T47D (cell line): ENCODE results near the gene ARMC5.
"Not testable (repeated sequence)": the region's sequence is repeated elsewhere in the genome, so short reads cannot be mapped to it uniquely, and the experiment has no call there.

Source experiments
- DNase-seq, 2 experiments: peaks; one replicate each; pipeline versions ENCODE4 v3.0.0 to v3.0.0-alpha.2; 2011 to 2012; ENCODE audit warnings: low read depth in 1 of 2, low spot score in 1 of 2
- JUND ChIP-seq: IDR thresholded peaks from 2 replicates; pipeline ENCODE4 v1.6.1; 2012; ENCODE audit warnings: low read depth
- in situ Hi-C: cut with HindIII; loops from 2 replicates; pipeline ENCODE4 v1.10.0; 2016; ENCODE audit warnings: low sequenced_read_pairs, low pct_unique_long_range_greater_than_20kb

Gene ARMC5

GRCh38 chr16:31488468-31489297 is 29.4 kb downstream of the ARMC5 start:
- no peak for DNase-seq
- in situ Hi-C loops: no loop called here
- TF ChIP-seq JUND: no peak

GRCh38 chr16:31489298-31489564 is 29.9 kb downstream of the ARMC5 start:
- no peak for DNase-seq
- in situ Hi-C loops: no loop called here
- TF ChIP-seq JUND: no peak

GRCh38 chr16:31489616-31490584 is 30.6 kb downstream of the ARMC5 start:
- in situ Hi-C loops: no loop called here
- no peak for DNase-seq
- TF ChIP-seq JUND: no peak

- no peak for TF ChIP-seq JUND
- in situ Hi-C loops: no loop called here
- no peak for DNase-seq
These were observed 32.6 kb downstream of the ARMC5 start for GRCh38 chr16:31491778-31492418.

- TF ChIP-seq JUND: no peak
- in situ Hi-C loops: no loop called here
- no peak for DNase-seq
These were observed 34.3 kb downstream of the ARMC5 start for GRCh38 chr16:31493506-31494125.

- in situ Hi-C loops: no loop called here
- DNase-seq: no peak
- no peak for TF ChIP-seq JUND
These were observed 37.4 kb downstream of the ARMC5 start for GRCh38 chr16:31496670-31497069.

GRCh38 chr16:31498493-31498892 is 39.2 kb downstream of the ARMC5 start:
- in situ Hi-C loops: no loop called here
- no peak for DNase-seq
- no peak for TF ChIP-seq JUND

GRCh38 chr16:31499928-31500327 is 40.6 kb downstream of the ARMC5 start:
- in situ Hi-C loops: no loop called here
- no peak for TF ChIP-seq JUND

GRCh38 chr16:31501226-31501965 is 42.1 kb downstream of the ARMC5 start:
- no peak for DNase-seq
- no peak for TF ChIP-seq JUND
- in situ Hi-C loops: no loop called here

More at GRCh38 chr16:31499928-31500327, 40.6 kb downstream of the ARMC5 start:
- no peak for DNase-seq

GRCh38 chr16:31501966-31502348 is 42.7 kb downstream of the ARMC5 start:
- in situ Hi-C loops: no loop called here
- no peak for TF ChIP-seq JUND

GRCh38 chr16:31502981-31503380 is 43.7 kb downstream of the ARMC5 start:
- TF ChIP-seq JUND: no peak
- in situ Hi-C loops: no loop called here
- DNase-seq: no peak

More at GRCh38 chr16:31501966-31502348, 42.7 kb downstream of the ARMC5 start:
- no peak for DNase-seq

GRCh38 chr16:31503555-31503954 is 44.3 kb downstream of the ARMC5 start:
- in situ Hi-C loops, DNase-seq: not testable (repeated sequence)
